HEK293 (cell line): ENCODE data around the gene HOXD12.

ENCODE experiments used
- GLIS1 ChIP-seq: fragments of 450-650 bp; formaldehyde crosslinking; IDR thresholded peaks from 2 replicates; pipeline ENCODE4 v1.5.1; 2016; ENCODE audit warnings: missing biosample characterization, missing genetic modification characterization
- HOXC10 ChIP-seq: sonication (generic); formaldehyde crosslinking; IDR thresholded peaks from 2 replicates; pipeline ENCODE4 v1.8.1; 2023; ENCODE audit warnings: mild to moderate bottlenecking, missing genetic modification reagents
- KLF8 ChIP-seq: fragments of 450-650 bp; formaldehyde crosslinking; IDR thresholded peaks from 2 replicates; pipeline ENCODE4 v1.5.1; 2016; ENCODE audit warnings: missing biosample characterization, missing genetic modification characterization
- MZF1 ChIP-seq: fragments of 450-650 bp; formaldehyde crosslinking; IDR thresholded peaks from 2 replicates; pipeline ENCODE4 v1.5.1; 2017; ENCODE audit warnings: missing biosample characterization, missing genetic modification characterization, borderline replicate concordance
- OSR2 ChIP-seq: fragments of 450-650 bp; formaldehyde crosslinking; IDR thresholded peaks from 2 replicates; pipeline ENCODE4 v1.5.1; 2016; ENCODE audit warnings: missing biosample characterization, missing genetic modification characterization
- TRIM28 ChIP-seq: IDR thresholded peaks from 2 replicates; pipeline ENCODE4 v1.6.1; 2011; ENCODE audit warnings: low read length, control low read depth, borderline replicate concordance
- YY1 ChIP-seq: fragments of 450-650 bp; formaldehyde crosslinking; IDR thresholded peaks from 2 replicates; pipeline ENCODE4 v1.5.1; 2018; ENCODE audit warnings: missing biosample characterization, missing genetic modification characterization
- ZFP3 ChIP-seq: fragments of 450-650 bp; formaldehyde crosslinking; IDR thresholded peaks from 2 replicates; pipeline ENCODE4 v1.5.1; 2016; ENCODE audit warnings: low read depth, missing biosample characterization, missing genetic modification characterization
- ZNF140 ChIP-seq: fragments of 450-650 bp; formaldehyde crosslinking; IDR thresholded peaks from 2 replicates; pipeline ENCODE4 v1.5.1; 2016; ENCODE audit warnings: missing biosample characterization, missing genetic modification characterization
- ZNF174 ChIP-seq: fragments of 450-650 bp; formaldehyde crosslinking; IDR thresholded peaks from 2 replicates; pipeline ENCODE4 v1.5.0; 2017; ENCODE audit warnings: missing biosample characterization, mild to moderate bottlenecking, missing genetic modification characterization
- ZNF2 ChIP-seq: fragments of 450-650 bp; formaldehyde crosslinking; IDR thresholded peaks from 2 replicates; pipeline ENCODE4 v1.5.1; 2016; ENCODE audit warnings: missing biosample characterization, missing genetic modification characterization
- ZNF214 ChIP-seq: fragments of 450-650 bp; formaldehyde crosslinking; IDR thresholded peaks from 2 replicates; pipeline ENCODE4 v1.5.1; 2017; ENCODE audit warnings: missing biosample characterization, mild to moderate bottlenecking, missing genetic modification characterization, borderline replicate concordance
- ZNF274 ChIP-seq, 2 experiments: fragments of 200-500 bp in 1 of 2; fragments of 450-650 bp in 1 of 2; sonication (Bioruptor generic) in 1 of 2; formaldehyde crosslinking in 1 of 2; IDR thresholded peaks; 2 replicates each; pipeline versions ENCODE4 v1.5.1 to v1.6.1; 2014 to 2016; ENCODE audit warnings: borderline replicate concordance in 1 of 2, inconsistent platforms in 1 of 2, low read length in 1 of 2, missing biosample characterization in 1 of 2, missing genetic modification characterization in 1 of 2
- ZNF292 ChIP-seq: fragments of 450-650 bp; formaldehyde crosslinking; IDR thresholded peaks from 2 replicates; pipeline ENCODE4 v1.5.1; 2016; ENCODE audit warnings: low read depth, missing biosample characterization, missing genetic modification characterization, borderline replicate concordance
- ZNF510 ChIP-seq: fragments of 450-650 bp; formaldehyde crosslinking; IDR thresholded peaks from 2 replicates; pipeline ENCODE4 v1.5.1; 2018; ENCODE audit warnings: mild to moderate bottlenecking, missing genetic modification characterization, missing biosample characterization; ENCODE audit not compliant: insufficient replicate concordance
- ZNF548 ChIP-seq: fragments of 450-650 bp; formaldehyde crosslinking; IDR thresholded peaks from 2 replicates; pipeline ENCODE4 v1.5.1; 2016; ENCODE audit warnings: missing biosample characterization, missing genetic modification characterization
- ZNF555 ChIP-seq: fragments of 450-650 bp; formaldehyde crosslinking; conservative IDR thresholded peaks from 2 replicates; pipeline ENCODE4 v1.5.1; 2017; ENCODE audit warnings: missing biosample characterization, mild to moderate bottlenecking, missing genetic modification characterization, inconsistent platforms
- ZNF76 ChIP-seq: fragments of 450-650 bp; formaldehyde crosslinking; IDR thresholded peaks from 2 replicates; pipeline ENCODE4; 2016; ENCODE audit warnings: low read depth, missing biosample characterization, missing genetic modification characterization, borderline replicate concordance
- ZXDB ChIP-seq: fragments of 450-650 bp; formaldehyde crosslinking; IDR thresholded peaks from 2 replicates; pipeline ENCODE4 v1.5.1; 2016; ENCODE audit warnings: missing biosample characterization, missing genetic modification characterization
- TF ChIP-seq, protein P1 (sequence below): fragments of 450-650 bp; formaldehyde crosslinking; IDR thresholded peaks from 2 replicates; pipeline ENCODE4 v1.5.1; 2017; ENCODE audit warnings: missing biosample characterization, missing genetic modification characterization
- TF ChIP-seq, protein P2 (sequence below): fragments of 450-650 bp; formaldehyde crosslinking; IDR thresholded peaks from 2 replicates; pipeline ENCODE4 v1.5.1; 2017; ENCODE audit warnings: missing biosample characterization, missing genetic modification characterization
- TF ChIP-seq, protein P3 (sequence below): sonication (generic); formaldehyde crosslinking; IDR thresholded peaks from 2 replicates; pipeline ENCODE4 v1.8.1; 2022; ENCODE audit warnings: mild to moderate bottlenecking, moderate library complexity, missing genetic modification reagents
- TF ChIP-seq, protein P4 (sequence below): fragments of 450-650 bp; formaldehyde crosslinking; IDR thresholded peaks from 2 replicates; pipeline ENCODE4 v1.5.1; 2016; ENCODE audit warnings: missing biosample characterization, missing genetic modification characterization
- TF ChIP-seq, protein P5 (sequence below): fragments of 450-650 bp; formaldehyde crosslinking; IDR thresholded peaks from 2 replicates; pipeline ENCODE4 v1.5.1; 2016; ENCODE audit warnings: missing biosample characterization, missing genetic modification characterization
- TF ChIP-seq, protein P6 (sequence below): fragments of 450-650 bp; formaldehyde crosslinking; IDR thresholded peaks from 2 replicates; pipeline ENCODE4 v1.5.1; 2016; ENCODE audit warnings: missing biosample characterization, missing genetic modification characterization

Gene HOXD12

DNA sequence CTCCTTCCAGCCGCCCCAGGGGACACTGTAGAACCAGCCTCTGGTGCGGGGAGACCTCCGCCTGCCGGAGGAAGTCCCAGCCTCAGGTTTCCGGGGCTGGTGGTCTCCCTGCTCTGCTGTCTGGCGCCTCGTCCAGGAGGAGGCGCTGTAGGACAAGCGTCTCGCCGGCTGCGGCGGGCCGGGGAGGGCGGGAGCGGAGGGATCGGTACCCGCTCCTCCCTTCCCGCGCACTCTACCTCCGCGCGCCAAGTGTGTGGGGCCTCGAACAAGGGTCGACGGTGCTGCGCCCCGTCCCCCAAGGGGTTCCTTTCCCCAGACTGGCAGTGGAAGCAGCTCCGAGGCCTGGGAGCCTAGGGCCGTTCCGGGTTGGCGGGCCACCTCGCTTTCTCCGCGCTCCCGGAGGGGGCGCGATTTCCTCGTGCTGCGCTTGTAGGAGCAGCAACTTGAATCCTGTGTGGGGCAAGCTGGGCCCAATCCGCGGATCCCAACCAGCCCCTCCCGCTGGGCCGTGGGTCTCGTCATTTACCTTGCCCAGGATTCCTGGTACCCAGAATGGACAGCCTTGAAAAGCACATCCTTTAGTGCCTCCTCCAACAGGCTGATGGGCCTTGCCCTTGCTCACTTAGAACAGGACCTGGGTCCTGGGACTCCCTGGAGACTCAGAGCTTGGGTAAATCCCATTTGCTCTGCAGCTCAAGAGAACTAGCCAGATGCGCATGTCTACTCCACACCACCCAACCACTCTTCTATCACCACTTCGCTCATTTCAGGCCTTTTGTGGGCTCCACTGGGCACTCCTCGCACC is 41.1 kb downstream of the HOXD12 start (continued):
- TF ChIP-seq, protein P1, sequence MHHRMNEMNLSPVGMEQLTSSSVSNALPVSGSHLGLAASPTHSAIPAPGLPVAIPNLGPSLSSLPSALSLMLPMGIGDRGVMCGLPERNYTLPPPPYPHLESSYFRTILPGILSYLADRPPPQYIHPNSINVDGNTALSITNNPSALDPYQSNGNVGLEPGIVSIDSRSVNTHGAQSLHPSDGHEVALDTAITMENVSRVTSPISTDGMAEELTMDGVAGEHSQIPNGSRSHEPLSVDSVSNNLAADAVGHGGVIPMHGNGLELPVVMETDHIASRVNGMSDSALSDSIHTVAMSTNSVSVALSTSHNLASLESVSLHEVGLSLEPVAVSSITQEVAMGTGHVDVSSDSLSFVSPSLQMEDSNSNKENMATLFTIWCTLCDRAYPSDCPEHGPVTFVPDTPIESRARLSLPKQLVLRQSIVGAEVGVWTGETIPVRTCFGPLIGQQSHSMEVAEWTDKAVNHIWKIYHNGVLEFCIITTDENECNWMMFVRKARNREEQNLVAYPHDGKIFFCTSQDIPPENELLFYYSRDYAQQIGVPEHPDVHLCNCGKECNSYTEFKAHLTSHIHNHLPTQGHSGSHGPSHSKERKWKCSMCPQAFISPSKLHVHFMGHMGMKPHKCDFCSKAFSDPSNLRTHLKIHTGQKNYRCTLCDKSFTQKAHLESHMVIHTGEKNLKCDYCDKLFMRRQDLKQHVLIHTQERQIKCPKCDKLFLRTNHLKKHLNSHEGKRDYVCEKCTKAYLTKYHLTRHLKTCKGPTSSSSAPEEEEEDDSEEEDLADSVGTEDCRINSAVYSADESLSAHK (tag by site-specific recombination) = no peak
- TF ChIP-seq, protein P2, sequence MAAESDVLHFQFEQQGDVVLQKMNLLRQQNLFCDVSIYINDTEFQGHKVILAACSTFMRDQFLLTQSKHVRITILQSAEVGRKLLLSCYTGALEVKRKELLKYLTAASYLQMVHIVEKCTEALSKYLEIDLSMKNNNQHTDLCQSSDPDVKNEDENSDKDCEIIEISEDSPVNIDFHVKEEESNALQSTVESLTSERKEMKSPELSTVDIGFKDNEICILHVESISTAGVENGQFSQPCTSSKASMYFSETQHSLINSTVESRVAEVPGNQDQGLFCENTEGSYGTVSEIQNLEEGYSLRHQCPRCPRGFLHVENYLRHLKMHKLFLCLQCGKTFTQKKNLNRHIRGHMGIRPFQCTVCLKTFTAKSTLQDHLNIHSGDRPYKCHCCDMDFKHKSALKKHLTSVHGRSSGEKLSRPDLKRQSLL (tag by site-specific recombination) = no peak
- TF ChIP-seq, protein P3, sequence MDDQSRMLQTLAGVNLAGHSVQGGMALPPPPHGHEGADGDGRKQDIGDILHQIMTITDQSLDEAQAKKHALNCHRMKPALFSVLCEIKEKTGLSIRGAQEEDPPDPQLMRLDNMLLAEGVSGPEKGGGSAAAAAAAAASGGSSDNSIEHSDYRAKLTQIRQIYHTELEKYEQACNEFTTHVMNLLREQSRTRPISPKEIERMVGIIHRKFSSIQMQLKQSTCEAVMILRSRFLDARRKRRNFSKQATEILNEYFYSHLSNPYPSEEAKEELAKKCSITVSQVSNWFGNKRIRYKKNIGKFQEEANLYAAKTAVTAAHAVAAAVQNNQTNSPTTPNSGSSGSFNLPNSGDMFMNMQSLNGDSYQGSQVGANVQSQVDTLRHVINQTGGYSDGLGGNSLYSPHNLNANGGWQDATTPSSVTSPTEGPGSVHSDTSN (CRISPR knock-in tag) = peak; percentile 70
- no peak for TF ChIP-seq ZNF214 (tag by site-specific recombination)
- no peak for TF ChIP-seq ZNF174
- TF ChIP-seq ZNF76 (tag by site-specific recombination) = no peak; the same call in 1 of the 2 replicates
- TF ChIP-seq TRIM28 = no peak
- TF ChIP-seq GLIS1 (tag by site-specific recombination) = no peak
- no peak for TF ChIP-seq ZFP3
- no peak for TF ChIP-seq YY1 (tag by site-specific recombination)
- TF ChIP-seq ZNF555 = no peak
- 0 out of 2 replicates have a peak, but pooled peaks have one; percentile 45 for TF ChIP-seq ZXDB (tag by site-specific recombination)
- TF ChIP-seq MZF1 (tag by site-specific recombination) = 0 out of 2 replicates have a peak, but pooled peaks have one; percentile 11
- TF ChIP-seq, protein P4, sequence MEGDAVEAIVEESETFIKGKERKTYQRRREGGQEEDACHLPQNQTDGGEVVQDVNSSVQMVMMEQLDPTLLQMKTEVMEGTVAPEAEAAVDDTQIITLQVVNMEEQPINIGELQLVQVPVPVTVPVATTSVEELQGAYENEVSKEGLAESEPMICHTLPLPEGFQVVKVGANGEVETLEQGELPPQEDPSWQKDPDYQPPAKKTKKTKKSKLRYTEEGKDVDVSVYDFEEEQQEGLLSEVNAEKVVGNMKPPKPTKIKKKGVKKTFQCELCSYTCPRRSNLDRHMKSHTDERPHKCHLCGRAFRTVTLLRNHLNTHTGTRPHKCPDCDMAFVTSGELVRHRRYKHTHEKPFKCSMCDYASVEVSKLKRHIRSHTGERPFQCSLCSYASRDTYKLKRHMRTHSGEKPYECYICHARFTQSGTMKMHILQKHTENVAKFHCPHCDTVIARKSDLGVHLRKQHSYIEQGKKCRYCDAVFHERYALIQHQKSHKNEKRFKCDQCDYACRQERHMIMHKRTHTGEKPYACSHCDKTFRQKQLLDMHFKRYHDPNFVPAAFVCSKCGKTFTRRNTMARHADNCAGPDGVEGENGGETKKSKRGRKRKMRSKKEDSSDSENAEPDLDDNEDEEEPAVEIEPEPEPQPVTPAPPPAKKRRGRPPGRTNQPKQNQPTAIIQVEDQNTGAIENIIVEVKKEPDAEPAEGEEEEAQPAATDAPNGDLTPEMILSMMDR = peak; percentile 97
- no peak for TF ChIP-seq ZNF292 (tag by site-specific recombination)
- TF ChIP-seq, protein P5, sequence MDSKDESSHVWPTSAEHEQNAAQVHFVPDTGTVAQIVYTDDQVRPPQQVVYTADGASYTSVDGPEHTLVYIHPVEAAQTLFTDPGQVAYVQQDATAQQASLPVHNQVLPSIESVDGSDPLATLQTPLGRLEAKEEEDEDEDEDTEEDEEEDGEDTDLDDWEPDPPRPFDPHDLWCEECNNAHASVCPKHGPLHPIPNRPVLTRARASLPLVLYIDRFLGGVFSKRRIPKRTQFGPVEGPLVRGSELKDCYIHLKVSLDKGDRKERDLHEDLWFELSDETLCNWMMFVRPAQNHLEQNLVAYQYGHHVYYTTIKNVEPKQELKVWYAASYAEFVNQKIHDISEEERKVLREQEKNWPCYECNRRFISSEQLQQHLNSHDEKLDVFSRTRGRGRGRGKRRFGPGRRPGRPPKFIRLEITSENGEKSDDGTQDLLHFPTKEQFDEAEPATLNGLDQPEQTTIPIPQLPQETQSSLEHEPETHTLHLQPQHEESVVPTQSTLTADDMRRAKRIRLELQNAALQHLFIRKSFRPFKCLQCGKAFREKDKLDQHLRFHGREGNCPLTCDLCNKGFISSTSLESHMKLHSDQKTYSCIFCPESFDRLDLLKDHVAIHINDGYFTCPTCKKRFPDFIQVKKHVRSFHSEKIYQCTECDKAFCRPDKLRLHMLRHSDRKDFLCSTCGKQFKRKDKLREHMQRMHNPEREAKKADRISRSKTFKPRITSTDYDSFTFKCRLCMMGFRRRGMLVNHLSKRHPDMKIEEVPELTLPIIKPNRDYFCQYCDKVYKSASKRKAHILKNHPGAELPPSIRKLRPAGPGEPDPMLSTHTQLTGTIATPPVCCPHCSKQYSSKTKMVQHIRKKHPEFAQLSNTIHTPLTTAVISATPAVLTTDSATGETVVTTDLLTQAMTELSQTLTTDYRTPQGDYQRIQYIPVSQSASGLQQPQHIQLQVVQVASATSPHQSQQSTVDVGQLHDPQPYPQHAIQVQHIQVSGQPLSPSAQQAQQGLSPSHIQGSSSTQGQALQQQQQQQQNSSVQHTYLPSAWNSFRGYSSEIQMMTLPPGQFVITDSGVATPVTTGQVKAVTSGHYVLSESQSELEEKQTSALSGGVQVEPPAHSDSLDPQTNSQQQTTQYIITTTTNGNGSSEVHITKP = no peak
- no peak for TF ChIP-seq HOXC10
- TF ChIP-seq OSR2 (tag by site-specific recombination) = no peak
- peak; percentile 51; the same call in 1 of the 2 replicates for TF ChIP-seq KLF8
- TF ChIP-seq ZNF274 (IDR thresholded peaks at IDR 0.05; ENCODE audit: low read length) = no peak
- no peak for TF ChIP-seq ZNF274 (tag by site-specific recombination; IDR thresholded peaks at IDR 0.05; ENCODE audit: borderline replicate concordance)
- no peak for TF ChIP-seq ZNF140
- TF ChIP-seq ZNF2 (tag by site-specific recombination) = peak; percentile 59; the same call in 1 of the 2 replicates
- TF ChIP-seq, protein P6, sequence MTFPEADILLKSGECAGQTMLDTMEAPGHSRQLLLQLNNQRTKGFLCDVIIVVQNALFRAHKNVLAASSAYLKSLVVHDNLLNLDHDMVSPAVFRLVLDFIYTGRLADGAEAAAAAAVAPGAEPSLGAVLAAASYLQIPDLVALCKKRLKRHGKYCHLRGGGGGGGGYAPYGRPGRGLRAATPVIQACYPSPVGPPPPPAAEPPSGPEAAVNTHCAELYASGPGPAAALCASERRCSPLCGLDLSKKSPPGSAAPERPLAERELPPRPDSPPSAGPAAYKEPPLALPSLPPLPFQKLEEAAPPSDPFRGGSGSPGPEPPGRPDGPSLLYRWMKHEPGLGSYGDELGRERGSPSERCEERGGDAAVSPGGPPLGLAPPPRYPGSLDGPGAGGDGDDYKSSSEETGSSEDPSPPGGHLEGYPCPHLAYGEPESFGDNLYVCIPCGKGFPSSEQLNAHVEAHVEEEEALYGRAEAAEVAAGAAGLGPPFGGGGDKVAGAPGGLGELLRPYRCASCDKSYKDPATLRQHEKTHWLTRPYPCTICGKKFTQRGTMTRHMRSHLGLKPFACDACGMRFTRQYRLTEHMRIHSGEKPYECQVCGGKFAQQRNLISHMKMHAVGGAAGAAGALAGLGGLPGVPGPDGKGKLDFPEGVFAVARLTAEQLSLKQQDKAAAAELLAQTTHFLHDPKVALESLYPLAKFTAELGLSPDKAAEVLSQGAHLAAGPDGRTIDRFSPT (tag by site-specific recombination) = no peak
- TF ChIP-seq ZNF510 = no peak
- TF ChIP-seq ZNF548 = no peak
